Forelimb muscle (tissue), 1 donor: ENCODE data around the gene GALNT18. TPM values are rescaled to one million over a fixed set of nuclear protein-coding genes. Genes with fewer than 3 reads are reported as not detected.

Experiments
- DNase-seq: peaks from one replicate; pipeline ENCODE4 v3.0.0-alpha.2; 2013; ENCODE audit warnings: low read depth
- polyA plus RNA-seq: library from polyadenylated mRNA; unstranded; fragments of 120-200 nt; gene quantifications from one replicate; pipeline ENCODE4 v1.2.1, GENCODE V29; 2013; ENCODE audit not compliant: insufficient read length

Gene GALNT18
- polyA plus RNA-seq, 1 donor, result 10.0 TPM

DNA sequence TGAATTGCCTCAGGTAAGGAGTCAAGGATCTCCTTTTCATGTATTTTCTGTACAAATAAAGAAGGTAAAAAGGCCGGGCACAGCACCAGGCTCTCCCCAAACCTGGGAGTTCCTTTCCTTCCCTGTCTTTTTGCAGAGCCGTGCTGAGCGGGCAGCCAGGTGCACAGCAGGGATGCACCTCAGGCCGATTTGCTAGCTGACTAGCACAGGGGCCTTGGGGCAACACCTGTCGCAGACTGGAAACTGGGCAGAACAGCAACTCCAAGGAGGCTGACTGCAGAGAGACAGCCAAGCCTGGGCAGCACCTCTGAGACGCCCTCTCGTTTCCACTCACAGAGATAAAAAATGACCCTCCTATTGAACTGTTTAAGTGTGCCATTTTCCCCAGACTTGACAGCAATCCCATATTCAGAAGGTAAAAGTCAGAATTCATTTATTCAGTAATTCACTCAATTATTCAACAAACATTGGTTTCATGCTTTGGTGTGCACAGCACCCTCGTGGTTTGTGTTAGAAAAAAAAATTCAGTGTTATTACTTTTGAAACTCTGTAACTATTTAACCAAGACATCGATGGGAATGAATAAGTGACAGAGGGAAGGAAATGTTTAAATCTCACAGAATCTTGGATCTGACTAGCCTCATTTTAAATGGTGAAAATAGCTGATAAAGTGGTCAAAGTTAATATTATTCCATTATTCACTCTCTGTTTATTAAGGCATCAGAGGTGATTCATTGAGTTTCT, 120.9 kb downstream of the GALNT18 start:
- DNase-seq, result no peak

DNA sequence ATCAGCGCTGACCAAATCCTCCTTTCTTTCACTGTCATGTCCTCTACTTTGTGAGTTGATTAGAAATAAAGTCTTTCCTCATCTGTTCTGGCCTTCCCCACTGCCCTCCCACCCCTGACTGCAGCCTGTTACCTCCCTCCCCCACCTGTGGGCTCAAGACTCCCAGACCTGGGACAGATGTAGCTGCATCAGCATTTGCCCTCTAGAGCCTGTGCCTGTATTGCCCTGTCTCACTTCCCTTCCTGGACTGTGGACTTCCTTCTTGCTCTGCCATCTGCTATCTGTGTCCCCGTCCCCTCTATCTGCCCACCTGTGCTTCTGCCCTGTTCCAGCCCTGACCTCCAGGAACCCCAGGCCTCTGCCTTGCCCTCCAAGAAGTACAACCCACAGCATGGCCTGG, 122.5 kb downstream of the GALNT18 start:
- no peak for DNase-seq

DNA sequence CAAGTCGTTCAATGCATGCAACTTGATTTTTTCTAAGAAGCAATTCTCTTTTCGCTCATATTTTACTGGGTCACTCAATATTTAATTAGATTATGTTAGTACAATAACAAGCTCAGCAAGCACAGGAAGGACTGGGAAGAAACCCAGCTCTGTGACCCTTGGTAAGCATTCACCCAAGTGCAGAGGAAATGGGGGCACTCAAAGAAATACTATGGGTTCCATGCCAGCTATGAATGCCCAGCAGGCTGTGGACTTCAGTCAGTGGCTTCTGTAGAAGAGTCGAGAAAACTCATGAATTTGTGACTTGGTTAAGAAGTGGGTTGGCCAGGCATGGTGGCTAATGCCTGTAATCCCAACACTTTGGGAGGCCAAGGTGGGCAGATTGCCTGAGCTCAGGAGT, 123.6 kb downstream of the GALNT18 start:
- DNase-seq, result no peak

DNA sequence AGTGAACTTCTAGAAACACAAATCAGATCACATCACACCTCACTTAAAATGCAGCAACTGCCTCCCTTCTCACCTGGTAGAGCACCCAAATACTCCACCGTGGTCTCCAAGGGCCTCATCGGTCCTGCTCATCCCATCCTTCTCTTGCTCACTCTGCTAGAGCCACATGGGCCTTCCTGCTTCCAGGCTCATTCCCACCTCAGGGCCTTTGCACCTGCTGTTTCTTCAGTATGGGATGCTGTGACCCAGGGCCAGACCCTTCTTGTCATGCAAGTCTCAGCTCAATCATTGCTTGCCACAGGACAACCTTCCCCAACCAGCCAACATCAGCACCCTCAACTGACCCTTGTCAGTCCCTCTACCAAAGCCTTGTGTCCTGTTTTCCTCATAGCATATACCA, 124.9 kb downstream of the GALNT18 start:
- DNase-seq, result no peak

DNA sequence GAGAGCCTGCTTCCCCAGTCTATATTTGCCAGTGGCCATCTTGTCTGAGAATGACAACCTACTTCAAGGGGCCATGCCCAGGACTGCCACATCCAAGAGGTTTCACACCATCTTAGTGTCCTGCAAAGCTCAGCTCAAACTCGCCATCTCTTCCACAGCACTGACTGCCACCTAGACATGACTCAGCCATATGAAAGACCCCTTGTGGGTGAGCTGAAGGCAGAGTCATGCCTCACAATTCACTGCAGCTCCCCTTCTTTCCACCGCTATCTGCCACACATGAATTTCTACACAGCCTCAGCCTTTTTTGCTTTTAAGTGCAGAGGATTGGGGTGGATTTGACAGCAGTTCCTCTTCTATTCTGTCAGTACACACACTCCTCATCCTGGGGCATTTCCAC, 127.5 kb downstream of the GALNT18 start:
- no peak for DNase-seq

DNA sequence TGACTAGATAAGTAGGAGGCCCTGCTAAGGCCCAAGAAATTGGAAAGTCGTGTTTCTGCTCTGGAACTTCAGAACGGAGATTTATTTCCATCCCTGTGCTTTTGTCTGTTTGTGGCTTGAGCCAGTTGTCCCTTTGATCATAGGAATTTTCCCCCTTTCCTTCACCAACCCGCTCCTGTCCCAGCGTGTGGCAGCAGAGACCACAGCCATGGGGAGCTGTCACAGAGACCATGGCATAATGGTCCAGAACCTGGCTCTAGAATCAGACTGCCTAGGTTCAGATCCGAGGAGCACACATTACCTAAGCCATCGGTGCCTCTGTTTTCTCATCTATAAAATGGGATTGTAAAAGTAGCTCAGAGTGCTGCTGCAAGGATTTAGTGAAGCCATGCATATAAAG, 128.1 kb downstream of the GALNT18 start:
- DNase-seq, result no peak

DNA sequence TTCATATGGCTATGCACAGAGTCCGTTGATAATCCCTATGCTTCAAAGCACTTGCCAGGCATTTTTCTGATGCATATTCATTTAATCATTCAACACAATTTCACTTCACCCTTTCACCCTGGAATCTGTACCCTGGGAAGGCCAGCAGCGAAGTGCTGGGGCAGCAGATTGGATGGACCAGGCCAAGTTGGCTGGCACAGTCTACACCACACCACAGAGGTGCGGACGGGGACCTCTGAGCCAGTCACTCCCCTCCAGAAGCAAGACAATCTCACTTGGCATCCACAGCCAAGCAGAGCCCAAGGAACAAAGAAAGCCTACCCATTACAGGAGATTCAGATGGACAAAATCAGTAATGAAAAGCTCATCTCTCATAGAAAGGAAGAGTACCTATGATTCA, 130.2 kb downstream of the GALNT18 start:
- DNase-seq, result no peak

DNA sequence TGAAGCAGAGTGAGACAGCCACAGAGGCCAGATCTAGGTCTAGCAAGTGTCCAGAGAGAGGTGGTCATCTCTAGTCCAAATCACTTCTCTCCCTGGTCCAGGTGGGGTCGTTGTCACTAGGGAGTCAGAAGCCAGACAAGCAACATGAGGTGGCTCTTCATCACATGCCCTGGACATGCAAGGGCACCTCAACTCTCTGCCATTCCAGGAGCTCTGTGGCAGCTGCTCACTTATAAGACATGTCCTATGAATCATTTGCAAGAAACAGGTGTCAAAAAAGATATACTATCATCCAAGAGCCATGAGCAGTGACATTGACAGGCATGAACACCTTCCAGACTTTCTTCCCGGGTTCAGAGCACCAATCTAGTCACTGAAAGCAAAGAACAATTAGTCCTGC, 130.8 kb downstream of the GALNT18 start:
- no peak for DNase-seq

DNA sequence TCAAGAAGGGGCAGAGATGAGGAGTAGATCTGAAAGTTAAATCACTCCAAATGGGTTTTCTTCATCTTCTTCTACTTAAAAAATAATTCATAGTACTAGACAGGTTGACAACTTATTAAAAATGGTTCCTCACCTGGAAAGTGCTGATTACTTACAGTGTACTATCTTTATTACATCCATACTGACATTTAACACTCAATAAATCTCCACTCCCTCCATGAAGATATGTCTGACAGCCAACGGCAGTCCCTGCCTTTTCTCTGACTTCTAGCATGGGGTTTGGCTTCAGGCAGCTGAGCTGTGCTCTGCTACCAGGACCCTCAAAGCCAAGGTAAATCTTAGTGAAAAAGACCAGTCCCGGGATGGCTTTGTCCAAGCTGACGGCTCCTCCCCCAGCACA, 135.4 kb downstream of the GALNT18 start:
- DNase-seq, result no peak

DNA sequence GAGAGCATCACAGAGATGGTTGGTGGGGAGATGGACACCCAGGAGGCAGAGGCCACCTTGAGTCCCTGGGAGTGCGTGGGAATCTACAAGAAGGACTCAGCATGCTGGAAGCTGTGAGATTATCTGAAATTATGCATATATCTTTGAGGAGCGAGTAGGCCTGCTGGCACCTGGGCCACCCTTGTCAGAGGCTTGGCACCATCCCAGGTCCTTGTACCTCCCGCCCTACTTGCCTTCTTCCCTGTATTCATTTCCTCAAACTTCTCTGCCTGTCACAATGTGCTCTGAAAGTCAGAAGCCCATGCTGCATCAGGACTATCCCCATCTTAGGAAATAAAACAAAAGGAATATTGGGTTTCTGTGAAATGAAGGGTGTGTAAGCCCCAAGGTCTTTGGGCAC, 135.8 kb downstream of the GALNT18 start:
- no peak for DNase-seq

DNA sequence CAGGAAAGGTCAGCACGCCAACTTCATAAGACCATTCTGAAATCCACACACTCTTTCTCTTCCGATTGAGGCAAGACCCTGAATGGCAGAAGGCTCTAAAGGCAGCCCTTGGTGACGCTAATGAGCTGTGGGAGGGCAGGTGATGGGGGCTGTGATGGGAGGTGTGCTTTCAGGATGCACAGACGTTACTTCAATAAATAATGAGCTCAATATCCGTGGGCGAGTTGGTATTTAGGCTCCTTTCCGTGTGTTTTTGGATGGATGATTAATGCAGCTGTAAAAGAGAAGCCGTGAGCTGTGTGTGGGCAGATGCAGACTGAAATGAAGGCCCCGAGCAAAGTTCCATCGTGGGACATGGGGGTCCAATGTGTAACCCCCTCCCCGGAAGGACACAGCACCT, 138.2 kb downstream of the GALNT18 start:
- DNase-seq, result no peak

DNA sequence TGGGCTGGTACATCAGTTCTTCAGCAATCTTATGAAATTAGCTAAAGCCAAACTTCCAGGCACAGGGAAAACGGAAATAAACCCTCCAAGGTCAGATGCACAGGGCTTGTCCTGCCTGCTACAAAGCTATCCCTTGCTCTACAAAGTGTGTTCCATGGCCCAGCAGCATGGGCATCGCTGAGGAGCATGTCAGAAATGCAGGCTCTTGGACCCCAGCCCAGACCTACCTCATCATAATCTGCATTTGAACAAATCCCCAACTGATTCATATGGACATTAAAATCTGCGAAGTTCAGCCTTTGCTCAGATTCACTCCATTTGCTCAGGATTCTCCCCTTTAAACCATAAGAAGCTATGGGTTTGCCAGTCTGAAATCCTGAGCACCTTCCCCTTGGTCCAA, 139.1 kb downstream of the GALNT18 start:
- DNase-seq, result no peak

DNA sequence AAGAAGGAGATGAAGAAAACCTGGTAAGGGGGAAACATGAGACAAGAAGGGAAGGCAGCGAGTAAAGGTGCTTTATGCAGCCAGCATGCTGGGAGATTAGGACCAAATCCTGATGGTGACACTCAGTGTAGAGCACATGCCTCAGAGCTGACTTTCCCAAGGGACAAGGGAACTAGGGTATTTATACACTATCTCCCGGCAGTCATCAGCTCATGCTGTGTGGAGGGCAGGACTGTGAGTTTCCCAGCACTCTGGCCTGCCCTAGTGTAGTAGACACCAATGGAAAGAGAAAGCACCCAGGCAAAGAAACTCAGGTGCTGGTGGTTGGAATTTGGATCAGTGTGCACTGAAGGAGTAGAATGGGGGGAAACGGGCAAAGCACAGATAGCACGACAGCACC, 140.4 kb downstream of the GALNT18 start:
- DNase-seq, result no peak

DNA sequence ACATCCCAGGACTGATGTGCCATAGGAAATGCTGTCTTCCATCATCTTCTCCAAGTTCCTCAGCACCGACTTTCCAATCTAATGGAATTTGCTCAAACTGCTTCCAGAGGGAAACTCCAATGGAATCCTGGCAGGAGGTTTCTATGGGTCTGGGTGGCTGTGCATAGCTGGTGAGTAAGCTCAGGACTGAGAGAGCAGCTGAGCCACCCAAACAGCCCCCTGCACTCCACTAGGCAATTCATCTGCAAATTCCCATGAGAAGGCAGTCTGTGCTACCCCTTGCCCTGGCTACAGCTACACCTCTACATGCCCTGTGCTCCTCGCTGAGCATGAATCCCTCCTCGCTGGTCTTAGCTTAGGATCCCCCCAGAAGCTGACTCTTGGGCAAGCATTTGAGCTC, 140.8 kb downstream of the GALNT18 start:
- no peak for DNase-seq

DNA sequence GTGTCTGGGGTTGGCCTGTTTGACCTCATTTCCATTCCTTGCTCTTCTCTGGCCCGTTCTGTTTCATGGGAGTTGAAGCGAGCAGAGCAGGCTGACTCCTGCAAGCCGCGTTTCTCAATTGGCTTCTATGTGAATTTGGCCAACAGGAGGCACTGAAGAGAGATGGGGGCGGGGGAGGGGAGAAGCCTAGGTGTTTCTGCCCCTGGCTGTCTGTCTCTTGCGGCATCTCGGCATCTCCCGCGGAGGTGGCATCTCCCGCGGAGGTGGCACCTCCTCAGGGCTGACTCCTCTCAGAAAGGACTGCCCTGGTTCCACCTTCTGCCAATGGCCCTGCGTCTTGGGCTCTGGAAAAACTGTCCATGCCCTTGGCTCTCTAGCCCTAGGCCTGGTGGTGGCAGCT, 143.1 kb downstream of the GALNT18 start:
- no peak for DNase-seq

DNA sequence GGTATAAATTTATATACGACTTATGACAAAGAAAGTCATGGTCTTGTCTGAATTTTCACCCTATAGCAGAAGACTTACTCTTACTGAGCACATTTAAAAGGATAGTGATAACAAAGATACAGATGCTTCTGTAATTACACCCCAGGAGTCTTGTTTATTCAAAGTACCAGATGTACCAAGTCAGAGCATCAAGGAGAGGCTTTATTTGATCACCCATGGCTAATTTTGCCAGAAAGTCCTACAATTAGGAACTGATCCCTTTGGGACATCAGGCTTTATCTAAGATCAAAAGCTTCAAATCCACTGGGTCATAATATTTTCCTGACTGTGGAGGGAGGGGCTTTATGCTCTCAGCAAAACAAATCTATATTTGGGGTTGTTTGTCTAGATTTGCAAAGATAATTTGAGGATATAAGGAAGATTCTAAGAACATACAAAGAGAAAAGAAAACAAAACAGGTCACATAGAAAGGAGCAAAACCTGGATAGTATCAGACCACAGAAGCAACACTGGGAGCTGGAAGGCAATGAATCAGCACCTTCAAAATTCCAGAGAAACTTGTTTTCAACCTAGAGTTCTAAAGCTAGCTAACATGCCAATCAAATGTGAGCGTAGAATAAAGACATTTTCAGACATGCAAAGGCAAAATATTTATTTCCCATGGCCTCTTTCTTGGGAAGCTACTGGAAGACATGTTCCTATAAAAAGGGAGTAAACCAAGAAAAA, 143.9 kb downstream of the GALNT18 start:
- no peak for DNase-seq

DNA sequence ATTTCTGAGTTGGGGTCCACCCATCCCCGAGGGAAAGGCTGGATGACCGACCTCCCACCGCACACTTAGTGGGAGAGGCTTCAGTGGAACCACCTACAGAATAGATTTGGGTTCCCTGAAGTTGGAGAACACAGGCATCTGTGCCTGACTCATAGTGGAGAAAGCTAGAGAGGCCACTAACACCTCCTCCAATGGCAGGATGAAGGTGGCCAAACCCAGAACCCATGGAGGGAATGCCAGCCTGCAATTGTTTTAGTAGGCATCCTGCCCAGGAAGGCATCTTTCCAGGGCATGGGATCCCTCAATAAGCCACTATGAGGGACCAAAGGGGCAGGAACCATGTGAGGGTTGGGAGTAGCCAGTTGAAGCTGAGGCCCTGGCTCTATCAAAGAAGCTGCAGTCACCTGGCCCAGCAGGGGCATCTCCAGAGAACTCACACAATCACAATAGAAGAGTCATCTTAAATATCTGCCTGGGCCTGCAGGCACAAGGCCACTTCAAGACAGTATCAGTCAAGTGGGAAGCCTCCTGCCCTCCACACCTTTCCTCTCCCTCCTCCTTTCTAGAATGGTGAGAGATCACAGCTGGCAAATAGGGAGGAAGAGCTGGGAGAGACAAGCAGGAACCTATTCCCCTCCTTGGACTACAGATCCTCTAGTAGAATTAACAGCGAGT, 144.7 kb downstream of the GALNT18 start:
- no peak for DNase-seq

DNA sequence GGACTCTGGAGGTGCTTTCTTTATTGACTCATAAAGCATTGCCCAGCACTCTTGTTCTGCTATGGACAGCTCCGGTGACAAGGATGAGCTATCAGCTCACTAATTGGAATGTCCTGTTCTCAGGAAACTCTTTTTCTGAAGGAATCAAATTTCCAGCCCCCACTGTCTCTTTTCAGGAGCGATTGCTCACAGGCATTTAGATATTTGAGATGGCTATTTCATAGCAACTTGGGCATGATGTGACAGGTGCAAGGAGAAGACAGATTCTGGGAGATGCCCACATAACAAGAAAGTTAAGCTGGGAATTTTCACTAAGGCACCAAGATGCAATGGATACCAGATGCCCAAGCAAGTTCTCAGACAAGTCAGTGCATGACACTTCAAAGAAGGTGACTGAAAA, 145.3 kb downstream of the GALNT18 start:
- DNase-seq, result no peak

DNA sequence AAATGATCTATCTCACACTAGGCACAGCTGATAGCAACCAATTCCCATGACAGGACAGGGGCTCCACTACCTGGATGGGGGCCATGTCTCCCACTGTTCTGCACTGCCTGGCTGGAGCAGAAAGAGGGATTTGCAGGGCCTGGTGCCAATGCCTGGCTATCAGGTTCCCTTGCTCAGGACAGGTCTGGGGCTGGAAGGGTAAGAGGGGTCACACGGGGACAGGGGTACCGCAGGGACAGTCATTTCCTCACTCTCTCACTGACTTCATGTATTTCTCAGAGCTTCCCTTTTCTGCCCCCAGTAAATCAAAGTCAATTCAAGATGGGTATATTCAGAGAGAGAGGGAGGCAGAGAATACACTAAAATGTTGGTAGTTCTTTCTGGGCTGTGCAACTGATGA, 149.7 kb downstream of the GALNT18 start:
- no peak for DNase-seq

DNA sequence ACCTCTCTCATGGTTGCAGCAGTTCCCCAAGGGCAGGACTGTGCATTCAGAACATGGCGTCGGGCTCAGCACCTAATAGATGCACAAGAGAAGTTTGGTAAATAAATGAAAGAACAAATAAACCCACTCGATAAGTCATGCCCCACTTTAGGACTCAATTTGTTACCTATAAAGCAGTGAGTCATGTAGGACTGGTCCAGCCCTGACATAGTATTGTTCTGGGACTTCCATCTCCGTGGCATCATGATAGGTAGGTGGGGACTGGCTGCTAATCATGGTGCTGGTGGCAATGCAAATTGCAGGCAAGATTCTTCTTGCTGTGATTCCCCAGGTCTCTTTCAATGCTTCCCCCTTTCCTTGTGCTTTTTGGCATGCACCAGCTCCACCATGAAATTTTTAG, 150.6 kb downstream of the GALNT18 start:
- no peak for DNase-seq

DNA sequence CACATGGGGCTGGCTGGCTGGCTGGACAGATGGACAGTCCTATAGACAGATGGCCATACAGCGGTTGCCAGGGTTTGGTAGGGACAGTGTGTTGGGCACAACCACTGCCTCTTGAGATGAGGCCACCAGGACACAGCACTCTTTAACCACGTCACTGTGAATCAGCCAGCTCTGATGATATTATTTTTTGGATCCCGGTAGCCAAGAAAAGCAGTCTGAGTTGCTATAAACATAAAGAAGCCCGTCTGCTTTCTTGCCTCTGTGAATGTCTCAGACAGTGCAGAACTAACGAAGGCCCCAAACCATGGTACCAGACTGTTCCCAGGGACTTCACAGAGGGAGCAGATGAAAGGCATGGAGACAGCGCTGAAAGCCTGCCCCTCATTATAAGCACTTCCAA, 152.9 kb downstream of the GALNT18 start:
- no peak for DNase-seq

DNA sequence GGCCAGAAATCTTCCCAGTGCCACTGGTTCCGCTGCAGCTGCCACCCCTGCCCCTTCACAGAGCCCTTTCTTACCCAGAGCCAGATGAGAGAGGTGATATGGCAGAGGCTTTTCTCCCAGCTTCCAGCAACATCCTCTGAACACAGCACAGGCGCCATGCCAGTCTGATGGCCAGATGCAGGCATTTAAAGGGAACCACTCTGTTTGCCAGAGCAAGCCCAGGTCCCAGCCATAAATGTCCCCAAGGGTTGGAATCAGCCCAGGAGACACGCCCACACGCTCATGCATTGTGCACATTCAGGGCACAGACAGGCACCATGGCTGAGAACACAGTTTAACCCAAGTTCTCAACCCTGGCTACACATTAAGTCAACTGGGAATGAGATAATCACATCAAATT, 154.5 kb downstream of the GALNT18 start:
- no peak for DNase-seq

DNA sequence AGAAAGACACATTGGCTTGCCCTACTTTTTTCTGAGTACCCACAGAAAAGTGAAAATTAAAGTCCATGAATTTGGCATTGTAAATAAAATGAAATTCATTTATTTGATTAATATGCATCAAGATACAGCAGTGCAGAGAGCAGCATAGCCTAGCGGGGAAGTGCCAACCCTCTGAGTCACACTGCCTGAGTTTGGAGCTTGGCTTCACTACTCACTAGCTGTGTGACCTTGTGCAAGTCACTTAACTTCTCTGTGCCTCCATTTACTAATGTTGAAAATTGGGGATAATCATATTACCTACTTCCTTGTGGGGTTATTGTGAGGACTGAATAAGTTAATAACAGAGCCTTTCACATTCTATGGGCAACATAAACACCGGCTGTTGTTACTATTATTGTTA, 157.2 kb downstream of the GALNT18 start:
- DNase-seq, result no peak
